Activated effector memory CD4-positive, alpha-beta T cell treated with anti-CD3 and anti-CD28 coated beads, Interleukin-2, amount 50 U/mL, for 16 hours (primary cell): ENCODE data around the gene ZNF433.
"Not testable (repeated sequence)": the region's sequence is repeated elsewhere in the genome, so short reads cannot be mapped to it uniquely, and the experiment has no call there.

Source experiments
- DNase-seq: peaks from one replicate; pipeline ENCODE4 v3.0.0-alpha.2; 2020

ZNF433 gene

GRCh38 chr19:12035220-12036172 is at the start of gene ZNF433:
TSS of gene ZNF433 (minus strand) at chr19:12035679. CDS start at chr19:12035539, 140 bp downstream.
- DNase-seq, result peak; percentile 88

GRCh38 chr19:12083336-12083735 is 47.9 kb upstream of the ZNF433 start:
- not testable (repeated sequence) for DNase-seq

- no peak for DNase-seq
Measured at GRCh38 chr19:12077375-12077774, 41.9 kb upstream of the ZNF433 start.

GRCh38 chr19:12076331-12076730 is 40.9 kb upstream of the ZNF433 start:
- not testable (repeated sequence) for DNase-seq

GRCh38 chr19:12075538-12076139 is 40.2 kb upstream of the ZNF433 start:
- no peak for DNase-seq

GRCh38 chr19:12064590-12065538 is 29.4 kb upstream of the ZNF433 start, which contains the start of gene ZNF844:
TSS of gene ZNF844 (plus strand) at chr19:12064731. CDS start at chr19:12064874, 143 bp downstream.
- peak; percentile 88 for DNase-seq

GRCh38 chr19:12055784-12056183 is 20.3 kb upstream of the ZNF433 start:
- DNase-seq, result no peak

GRCh38 chr19:12052497-12053169 is 17.2 kb upstream of the ZNF433 start, which contains the start of gene ZNF878:
TSS of gene ZNF878 (minus strand) at chr19:12052961. CDS start at chr19:12052801, 160 bp downstream.
- peak; percentile 81 for DNase-seq

- DNase-seq, result no peak
Measured at GRCh38 chr19:12052091-12052496, 16.6 kb upstream of the ZNF433 start.

- DNase-seq, result no peak
Measured at GRCh38 chr19:12047868-12048267, 12.4 kb upstream of the ZNF433 start.

GRCh38 chr19:12043752-12044422 is 8.4 kb upstream of the ZNF433 start:
- no peak for DNase-seq

- no peak for DNase-seq
Measured at GRCh38 chr19:12042893-12043292, 7.4 kb upstream of the ZNF433 start.

- DNase-seq, result no peak
Measured at GRCh38 chr19:12034620-12035019, 859 bp downstream of the ZNF433 start.

GRCh38 chr19:12034198-12034597 is 1.3 kb downstream of the ZNF433 start:
- no peak for DNase-seq

GRCh38 chr19:12015753-12016116 is 19.7 kb downstream of the ZNF433 start:
- DNase-seq, result no peak

- DNase-seq, result no peak
Measured at GRCh38 chr19:12015015-12015752, 20.3 kb downstream of the ZNF433 start.

- DNase-seq, result no peak
Measured at GRCh38 chr19:12000152-12000981, 35.1 kb downstream of the ZNF433 start.

- DNase-seq, result no peak
Measured at GRCh38 chr19:11995174-11995573, 40.3 kb downstream of the ZNF433 start.

GRCh38 chr19:11991921-11992320 is 43.6 kb downstream of the ZNF433 start:
- DNase-seq, result not testable (repeated sequence)

- no peak for DNase-seq
Measured at GRCh38 chr19:11989112-11989456, 46.4 kb downstream of the ZNF433 start.
